ENCODE results near the gene CAMTA1. TPM values are rescaled to one million over a fixed set of nuclear protein-coding genes. Genes with fewer than 3 reads are reported as not detected.

Gene CAMTA1
- total RNA-seq, 1 experiment from 2014 or later, result 60.0 TPM

DNA sequence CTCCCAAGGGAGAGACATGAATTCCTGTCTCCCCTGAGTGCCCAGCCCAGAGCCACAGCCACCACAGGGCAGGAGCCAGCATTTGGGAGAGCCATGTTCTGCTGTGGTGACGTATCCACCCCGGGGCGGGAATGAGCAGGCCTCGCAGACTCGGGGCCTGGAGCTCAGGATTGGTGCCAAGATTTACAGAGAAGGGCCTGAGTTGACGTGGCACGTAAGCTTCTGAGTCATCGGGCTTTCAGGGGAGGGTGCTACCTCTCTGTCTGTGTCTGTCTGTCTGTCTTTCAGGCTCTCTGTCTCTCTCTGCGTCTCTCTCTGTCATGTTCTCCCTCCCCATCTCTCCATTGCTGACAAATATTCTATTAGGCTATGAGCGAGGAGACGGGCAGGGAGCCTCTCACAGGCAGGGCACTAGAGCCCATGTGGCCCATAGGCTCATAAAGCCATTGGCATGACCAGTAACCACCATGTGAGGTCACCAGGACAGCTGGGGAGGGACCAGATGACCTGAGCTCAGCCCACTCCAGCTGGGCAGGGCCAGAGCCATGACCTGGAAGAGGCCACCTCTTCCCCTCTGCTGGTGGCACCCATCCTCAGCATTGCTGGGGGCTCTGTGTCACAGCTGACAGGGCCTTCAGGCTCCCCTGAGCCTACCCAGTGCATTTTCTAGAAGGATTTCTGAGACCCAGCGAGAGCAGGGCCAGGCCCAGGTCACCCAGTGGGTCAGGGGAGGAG is 685.8 kb downstream of the CAMTA1 start:
- Mint-ChIP-seq H3K27ac (ENCODE audit: unreplicated experiment) (no peak overlapping the region), H3K4me1 (ENCODE audit: low read depth, unreplicated experiment) (no peaks in the 10 kb centered on the region), H3K27me3 (ENCODE audit: insufficient read depth, unreplicated experiment) (peaks cover 18% of the 10 kb centered on the region), H3K4me3 (ENCODE audit: unreplicated experiment) (no peak overlapping the region), H3K36me3 (ENCODE audit: insufficient read depth, unreplicated experiment) (no peaks in the 10 kb centered on the region), H3K9me3 (ENCODE audit: unreplicated experiment) (no peaks in the 10 kb centered on the region)
- ChIA-PET CTCF (no interaction called here), POLR2A (no interaction called here)
- no TSS peak for BruUV-seq (replicated peaks)
- no peaks in the 10 kb centered on the region for H3K4me1 ChIP-seq
- DNase-seq, result no peak
- intact Hi-C loops (cut with micrococcal nuclease; ENCODE audit: unreplicated experiment), result no loop called here
- H3K27me3 ChIP-seq (replicated peaks; ENCODE audit: control insufficient read depth, insufficient read depth, low read length), result no peaks in the 10 kb centered on the region
- H3K9me3 ChIP-seq, result no peaks in the 10 kb centered on the region
- TF ChIP-seq, protein P1, sequence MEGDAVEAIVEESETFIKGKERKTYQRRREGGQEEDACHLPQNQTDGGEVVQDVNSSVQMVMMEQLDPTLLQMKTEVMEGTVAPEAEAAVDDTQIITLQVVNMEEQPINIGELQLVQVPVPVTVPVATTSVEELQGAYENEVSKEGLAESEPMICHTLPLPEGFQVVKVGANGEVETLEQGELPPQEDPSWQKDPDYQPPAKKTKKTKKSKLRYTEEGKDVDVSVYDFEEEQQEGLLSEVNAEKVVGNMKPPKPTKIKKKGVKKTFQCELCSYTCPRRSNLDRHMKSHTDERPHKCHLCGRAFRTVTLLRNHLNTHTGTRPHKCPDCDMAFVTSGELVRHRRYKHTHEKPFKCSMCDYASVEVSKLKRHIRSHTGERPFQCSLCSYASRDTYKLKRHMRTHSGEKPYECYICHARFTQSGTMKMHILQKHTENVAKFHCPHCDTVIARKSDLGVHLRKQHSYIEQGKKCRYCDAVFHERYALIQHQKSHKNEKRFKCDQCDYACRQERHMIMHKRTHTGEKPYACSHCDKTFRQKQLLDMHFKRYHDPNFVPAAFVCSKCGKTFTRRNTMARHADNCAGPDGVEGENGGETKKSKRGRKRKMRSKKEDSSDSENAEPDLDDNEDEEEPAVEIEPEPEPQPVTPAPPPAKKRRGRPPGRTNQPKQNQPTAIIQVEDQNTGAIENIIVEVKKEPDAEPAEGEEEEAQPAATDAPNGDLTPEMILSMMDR (IDR thresholded peaks at IDR 0.05; ENCODE audit: insufficient read depth in 1 of 2, low read depth in 1 of 2, low read length in 1 of 2, severe bottlenecking in 1 of 2, unreplicated experiment in 1 of 2), result no peak
- H3K36me3 ChIP-seq (ENCODE audit: control insufficient read depth, insufficient read depth, low read length), result no peaks in the 10 kb centered on the region
- H3K4me3 ChIP-seq (ENCODE audit: low read depth, low read length), result no peak overlapping the region

GRCh38 chr1:7471836-7472235 is 686.6 kb downstream of the CAMTA1 start:
- no peak overlapping the region for H3K27ac Mint-ChIP-seq (ENCODE audit: unreplicated experiment)
- H3K9me3 ChIP-seq, result no peaks in the 10 kb centered on the region
- no peaks in the 10 kb centered on the region for H3K36me3 Mint-ChIP-seq (ENCODE audit: insufficient read depth, unreplicated experiment)
- H3K27me3 ChIP-seq (replicated peaks; ENCODE audit: control insufficient read depth, insufficient read depth, low read length), result no peaks in the 10 kb centered on the region
- no peaks in the 10 kb centered on the region for H3K4me1 Mint-ChIP-seq (ENCODE audit: low read depth, unreplicated experiment)
- H3K9me3 Mint-ChIP-seq (ENCODE audit: unreplicated experiment), result no peaks in the 10 kb centered on the region
- DNase-seq, result no peak
- ChIA-PET POLR2A (no interaction called here), CTCF (no interaction called here)
- intact Hi-C loops (cut with micrococcal nuclease; ENCODE audit: unreplicated experiment), result no loop called here
- H3K36me3 ChIP-seq (ENCODE audit: control insufficient read depth, insufficient read depth, low read length), result no peaks in the 10 kb centered on the region
- TF ChIP-seq, protein P1 (IDR thresholded peaks at IDR 0.05; ENCODE audit: insufficient read depth in 1 of 2, low read depth in 1 of 2, low read length in 1 of 2, severe bottlenecking in 1 of 2, unreplicated experiment in 1 of 2), result no peak
- no TSS peak for BruUV-seq (replicated peaks)
- H3K4me3 Mint-ChIP-seq (ENCODE audit: unreplicated experiment), result no peak overlapping the region
- H3K27me3 Mint-ChIP-seq (ENCODE audit: insufficient read depth, unreplicated experiment), result peaks cover 18% of the 10 kb centered on the region
- no peaks in the 10 kb centered on the region for H3K4me1 ChIP-seq
- no peak overlapping the region for H3K4me3 ChIP-seq (ENCODE audit: low read depth, low read length)

GRCh38 chr1:7473223-7474142 is 688.2 kb downstream of the CAMTA1 start:
- Histone ChIP-seq H3K4me1 (no peaks in the 10 kb centered on the region), H3K27me3 (replicated peaks; ENCODE audit: control insufficient read depth, insufficient read depth, low read length) (no peaks in the 10 kb centered on the region), H3K9me3 (no peaks in the 10 kb centered on the region), H3K4me3 (ENCODE audit: low read depth, low read length) (no peak overlapping the region), H3K36me3 (ENCODE audit: control insufficient read depth, insufficient read depth, low read length) (no peaks in the 10 kb centered on the region)
- H3K4me1 Mint-ChIP-seq (ENCODE audit: low read depth, unreplicated experiment), result no peaks in the 10 kb centered on the region
- H3K27ac Mint-ChIP-seq (ENCODE audit: unreplicated experiment), result no peak overlapping the region
- no peak for DNase-seq
- BruUV-seq (replicated peaks), result no TSS peak
- ChIA-PET POLR2A (no interaction called here), CTCF (interaction anchor here (0.5 to 1.4 kb wide), 2 partner anchors 64 to 195 kb away, joined by 3 to 6 read pairs; no protein-coding TSS in a partner anchor)
- intact Hi-C loops (cut with micrococcal nuclease; ENCODE audit: unreplicated experiment), result no loop called here
- no peak overlapping the region for H3K4me3 Mint-ChIP-seq (ENCODE audit: unreplicated experiment)
- no peaks in the 10 kb centered on the region for H3K9me3 Mint-ChIP-seq (ENCODE audit: unreplicated experiment)
- TF ChIP-seq, protein P1 (IDR thresholded peaks at IDR 0.05; ENCODE audit: insufficient read depth in 1 of 2, low read depth in 1 of 2, low read length in 1 of 2, severe bottlenecking in 1 of 2, unreplicated experiment in 1 of 2), result no peak
- H3K27me3 Mint-ChIP-seq (ENCODE audit: insufficient read depth, unreplicated experiment), result peaks cover 12% of the 10 kb centered on the region
- H3K36me3 Mint-ChIP-seq (ENCODE audit: insufficient read depth, unreplicated experiment), result no peaks in the 10 kb centered on the region
